GM12878 (cell line): ENCODE measurements around the gene AMBRA1. TPM values are rescaled to one million over a fixed set of nuclear protein-coding genes. Genes with fewer than 3 reads are reported as not detected.
A peak's percentile ranks its signal among the peaks of the same experiment; 100 is the strongest.

Source experiments
- ATF7 ChIP-seq: fragments of 450-650 bp; IDR thresholded peaks from 2 replicates; pipeline ENCODE4 v1.6.1; 2016; ENCODE audit warnings: low read depth, mild to moderate bottlenecking
- CBFB ChIP-seq: IDR thresholded peaks from 2 replicates; pipeline ENCODE4 v1.6.1; 2016; ENCODE audit warnings: antibody characterized with exemption, low read depth
- CBX3 ChIP-seq: fragments of 200-600 bp; sonication (generic); IDR thresholded peaks from 2 replicates; pipeline ENCODE4 v1.6.1; 2016; ENCODE audit warnings: low read depth, borderline replicate concordance
- ELK1 ChIP-seq: IDR thresholded peaks from 2 replicates; pipeline ENCODE4 v1.6.1; 2012; ENCODE audit warnings: low read depth, low read length, improper control_type of control experiment
- FOXM1 ChIP-seq: IDR thresholded peaks from 2 replicates; pipeline ENCODE4 v1.6.1; 2012; ENCODE audit warnings: low read depth, mild to moderate bottlenecking, inconsistent platforms, low read length, moderate library complexity
- GATAD2B ChIP-seq: fragments of 450-650 bp; conservative IDR thresholded peaks from 2 replicates; pipeline ENCODE4 v1.6.1; 2017; ENCODE audit warnings: low read depth, mild to moderate bottlenecking, moderate library complexity
- JUND ChIP-seq: IDR thresholded peaks from 2 replicates; pipeline ENCODE4 v1.6.1; 2012; ENCODE audit warnings: low read depth, mild to moderate bottlenecking, low read length, improper control_type of control experiment, moderate library complexity
- MLLT1 ChIP-seq: fragments of 450-650 bp; IDR thresholded peaks from 2 replicates; pipeline ENCODE4 v1.6.1; 2016; ENCODE audit warnings: mild to moderate bottlenecking
- NFXL1 ChIP-seq: fragments of 450-650 bp; IDR thresholded peaks from 2 replicates; pipeline ENCODE4 v1.6.1; 2017; ENCODE audit warnings: antibody characterized with exemption, mild to moderate bottlenecking, borderline replicate concordance
- PAX5 ChIP-seq: IDR thresholded peaks from 2 replicates; pipeline ENCODE4 v1.6.1; 2011; ENCODE audit warnings: low read depth, low read length, borderline replicate concordance
- POLR2A ChIP-seq: IDR thresholded peaks from 2 replicates; pipeline ENCODE4 v1.6.1; 2011; ENCODE audit warnings: low read depth, mild to moderate bottlenecking, low read length
- RAD21 ChIP-seq: IDR thresholded peaks from 2 replicates; pipeline ENCODE4 v1.6.1; 2011; ENCODE audit warnings: mild to moderate bottlenecking, low read depth, low read length, moderate library complexity; ENCODE audit not compliant: insufficient read depth
- SMAD5 ChIP-seq: IDR thresholded peaks from 2 replicates; pipeline ENCODE4 v1.6.1; 2016; ENCODE audit warnings: antibody characterized with exemption, low read depth
- SMC3 ChIP-seq: IDR thresholded peaks from 2 replicates; pipeline ENCODE4 v1.6.1; 2011; ENCODE audit warnings: low read length, improper control_type of control experiment, borderline replicate concordance
- SPI1 ChIP-seq: IDR thresholded peaks from 2 replicates; pipeline ENCODE4 v1.6.1; 2011; ENCODE audit warnings: low read depth, mild to moderate bottlenecking, low read length, moderate library complexity, borderline replicate concordance; ENCODE audit not compliant: insufficient read depth
- SREBF1 ChIP-seq: IDR thresholded peaks from 2 replicates; pipeline ENCODE4 v1.6.1; 2012; ENCODE audit warnings: mild to moderate bottlenecking, low read length
- SREBF2 ChIP-seq: IDR thresholded peaks from 2 replicates; pipeline ENCODE4 v1.6.1; 2012; ENCODE audit warnings: mild to moderate bottlenecking, low read length
- TCF12 ChIP-seq: IDR thresholded peaks from 2 replicates; pipeline ENCODE4 v1.6.1; 2011; ENCODE audit warnings: low read depth, mild to moderate bottlenecking, low read length
- ZBTB33 ChIP-seq: fragments of 450-650 bp; IDR thresholded peaks from 2 replicates; pipeline ENCODE4 v1.6.1; 2017; ENCODE audit warnings: mild to moderate bottlenecking
- ZNF207 ChIP-seq: fragments of 450-650 bp; IDR thresholded peaks from 2 replicates; pipeline ENCODE4 v1.6.1; 2014; ENCODE audit warnings: antibody characterized with exemption, mild to moderate bottlenecking, borderline replicate concordance
- ZNF274 ChIP-seq: IDR thresholded peaks from one replicate; pipeline ENCODE4 v1.8.0; 2011; ENCODE audit not compliant: insufficient read length, insufficient read depth
- ZNF384 ChIP-seq: IDR thresholded peaks from 2 replicates; pipeline ENCODE4 v1.6.1; 2012; ENCODE audit warnings: low read depth, mild to moderate bottlenecking, low read length, improper control_type of control experiment, borderline replicate concordance
- ZNF687 ChIP-seq: fragments of 450-650 bp; IDR thresholded peaks from 2 replicates; pipeline ENCODE4 v1.6.1; 2017; ENCODE audit warnings: mild to moderate bottlenecking, moderate library complexity
- polyA plus RNA-seq, 11 experiments: library from polyadenylated mRNA; depleted of rRNA in 4 of 11; unstranded in 6 of 11; stranded (reverse) in 5 of 11; fragments of >200 nt; fragmentation: Nextera tagmentation in 4 of 11; fragmentation: Illumina TruSeq in 1 of 11; extraction: Ambion mirVana in 4 of 11; extraction: Trizol in 1 of 11; gene quantifications; 1 replicate in 1 of 11; 2 replicates in 10 of 11; pipeline versions ENCODE4 v1.2.1 to v1.2.3, GENCODE V29; 2011 to 2016; ENCODE audit warnings: inconsistent platforms in 2 of 11, missing spikeins in 2 of 11, low read depth in 1 of 11
- total RNA-seq, 4 experiments: library from RNA; depleted of rRNA in 3 of 4; stranded (reverse); fragments of >200 nt in 3 of 4; fragmentation: Illumina TruSeq in 1 of 4; extraction: Trizol in 1 of 4; gene quantifications; 2 replicates each; pipeline versions ENCODE4 v1.2.1 to v1.2.3, GENCODE V29; 2013 to 2021

Gene AMBRA1
- total and polyA plus RNA-seq, 10 of the 15 experiments (the other 5 are each of a cell fraction or from before 2014, with no cell fraction given) = 0.57 to 34.3 (median 13.7) TPM

GRCh38 chr11:46361283-46362155 is 232.3 kb downstream of the AMBRA1 start (continued):
- TF ChIP-seq ZNF384 (no peak), POLR2A (peak; percentile 94), SMAD5 (peak; percentile 22; the same call in 1 of the 2 replicates), SMC3 (no peak), GATAD2B (peak; percentile 93), ZNF207 (no peak), FOXM1 (no peak), JUND (no peak), ATF7 (no peak), ZNF687 (peak; percentile 81), CBX3 (no peak), ELK1 (no peak), ZNF274 (no peak), NFXL1 (no peak), CBFB (no peak), PAX5 (0 out of 2 replicates have a peak, but pooled peaks have one; percentile 36), TCF12 (no peak), RAD21 (no peak), ZBTB33 (no peak), MLLT1 (peak; percentile 55; the same call in 1 of the 2 replicates), SREBF2 (no peak), SPI1 (peak; percentile 94), SREBF1 (no peak)
